HUES6 (cell line): ENCODE results near the gene AMBP.

Source experiments
- H3K27ac ChIP-seq: 2 replicates; pipeline ENCODE4 v1.7.0; 2013; ENCODE audit warnings: low read depth, mild to moderate bottlenecking, low read length, inconsistent platforms
- H3K27me3 ChIP-seq: 2 replicates; pipeline ENCODE4 v1.6.1; 2013; ENCODE audit warnings: low read length; ENCODE audit not compliant: control insufficient read depth, insufficient read depth
- H3K36me3 ChIP-seq: 2 replicates; pipeline ENCODE4 v1.6.1; 2013; ENCODE audit warnings: low read length; ENCODE audit not compliant: control insufficient read depth, insufficient read depth
- H3K4me1 ChIP-seq: 2 replicates; pipeline ENCODE4 v1.6.1; 2013; ENCODE audit warnings: low read length; ENCODE audit not compliant: control insufficient read depth, insufficient read depth
- H3K4me3 ChIP-seq: 2 replicates; pipeline ENCODE4 v1.5.1; 2013; ENCODE audit warnings: low read depth, low read length
- H3K9ac ChIP-seq: one replicate; pipeline ENCODE4 v1.6.1; 2013; ENCODE audit warnings: mild to moderate bottlenecking, low read length
- H3K9me3 ChIP-seq: 2 replicates; pipeline ENCODE4 v1.6.1; 2013; ENCODE audit warnings: low read depth, low read length; ENCODE audit not compliant: control insufficient read depth, insufficient read depth

The AMBP gene

GRCh38 chr9:114027159-114027862, 50.8 kb downstream of the AMBP start:
- Histone ChIP-seq H3K9me3 (peaks cover 3% of the 10 kb centered on the region; the same call in 1 of the 2 replicates), H3K9ac (no peak overlapping the region), H3K4me1 (no peaks in the 10 kb centered on the region), H3K27me3 (no peaks in the 10 kb centered on the region), H3K4me3 (no peak overlapping the region), H3K27ac (no peak overlapping the region), H3K36me3 (peaks cover 22% of the 10 kb centered on the region)

GRCh38 chr9:114026335-114026734, 51.8 kb downstream of the AMBP start:
- no peak overlapping the region for H3K4me3 ChIP-seq
- H3K27ac ChIP-seq, result no peak overlapping the region
- peaks cover 16% of the 10 kb centered on the region for H3K36me3 ChIP-seq
- H3K4me1 ChIP-seq, result no peaks in the 10 kb centered on the region
- H3K9ac ChIP-seq, result no peak overlapping the region
- H3K9me3 ChIP-seq, result peaks cover 3% of the 10 kb centered on the region; the same call in 1 of the 2 replicates
- no peaks in the 10 kb centered on the region for H3K27me3 ChIP-seq

DNA sequence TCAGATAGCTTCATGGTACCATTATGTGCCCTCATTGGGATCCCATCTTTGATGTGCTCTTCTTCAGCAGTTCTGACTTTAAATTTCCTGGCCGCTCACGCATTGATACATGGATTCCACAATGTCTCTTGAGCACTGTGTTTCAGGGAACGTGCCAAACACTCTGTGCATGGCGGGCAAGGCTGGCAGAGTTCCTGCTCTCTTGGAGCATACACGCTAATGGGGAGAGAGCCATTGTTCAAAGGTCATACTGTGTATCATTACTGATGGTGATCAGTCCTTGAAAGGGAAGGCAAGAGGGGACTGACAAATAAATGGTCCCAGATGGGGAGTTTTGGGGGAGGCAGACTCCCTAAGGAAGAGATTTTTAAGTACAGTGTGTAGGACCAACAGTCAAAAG, 52.3 kb downstream of the AMBP start:
- Histone ChIP-seq H3K4me3 (no peak overlapping the region), H3K9me3 (peaks cover 3% of the 10 kb centered on the region; the same call in 1 of the 2 replicates), H3K36me3 (peaks cover 15% of the 10 kb centered on the region), H3K27me3 (no peaks in the 10 kb centered on the region), H3K9ac (no peak overlapping the region), H3K4me1 (no peaks in the 10 kb centered on the region), H3K27ac (no peak overlapping the region)

- no peaks in the 10 kb centered on the region for H3K27me3 ChIP-seq
- H3K36me3 ChIP-seq, result peaks cover 13% of the 10 kb centered on the region
- H3K27ac ChIP-seq, result no peak overlapping the region
- no peaks in the 10 kb centered on the region for H3K4me1 ChIP-seq
- no peak overlapping the region for H3K9ac ChIP-seq
- H3K9me3 ChIP-seq, result peaks cover 3% of the 10 kb centered on the region; the same call in 1 of the 2 replicates
- H3K4me3 ChIP-seq, result no peak overlapping the region
Observed at GRCh38 chr9:114025196-114025753, 52.8 kb downstream of the AMBP start.

DNA sequence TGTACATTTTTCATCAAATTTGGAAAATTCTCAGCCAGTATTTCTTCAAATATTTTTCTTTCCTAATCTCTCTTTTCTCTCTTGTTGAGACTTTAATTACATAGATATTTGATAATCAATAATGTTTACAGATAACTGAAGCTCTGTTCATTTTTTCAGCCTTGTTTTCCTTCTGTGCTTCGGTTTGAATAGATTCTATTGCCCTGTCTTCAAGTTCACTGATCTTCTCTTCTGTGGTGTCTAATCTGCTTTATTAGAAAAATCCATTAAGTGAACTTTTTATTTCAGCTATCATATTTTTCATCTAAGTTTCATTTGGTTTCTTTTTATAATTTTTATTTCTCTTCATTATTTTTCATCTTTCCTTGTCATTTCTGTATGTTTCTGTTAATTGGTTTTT, 54.1 kb downstream of the AMBP start:
- no peaks in the 10 kb centered on the region for H3K27me3 ChIP-seq
- 0 out of 2 replicates have a peak, but pooled peaks cover 3% of the 10 kb centered on the region for H3K36me3 ChIP-seq

GRCh38 chr9:114021578-114021977, 56.5 kb downstream of the AMBP start:
- H3K36me3 ChIP-seq, result peaks cover 19% of the 10 kb centered on the region
- no peak overlapping the region for H3K4me3 ChIP-seq
- no peaks in the 10 kb centered on the region for H3K4me1 ChIP-seq
- H3K9ac ChIP-seq, result no peak overlapping the region
- no peaks in the 10 kb centered on the region for H3K27me3 ChIP-seq
- H3K9me3 ChIP-seq, result peaks cover 3% of the 10 kb centered on the region; the same call in 1 of the 2 replicates
- no peak overlapping the region for H3K27ac ChIP-seq

More for the DNA sequence above, 54.1 kb downstream of the AMBP start:
- Histone ChIP-seq H3K9ac (no peak overlapping the region), H3K9me3 (peaks cover 3% of the 10 kb centered on the region; the same call in 1 of the 2 replicates), H3K4me3 (no peak overlapping the region), H3K27ac (no peak overlapping the region), H3K4me1 (no peaks in the 10 kb centered on the region)

GRCh38 chr9:114017741-114018715, 60.1 kb downstream of the AMBP start:
- Histone ChIP-seq H3K27ac (no peak overlapping the region), H3K4me1 (no peaks in the 10 kb centered on the region), H3K9ac (no peak overlapping the region), H3K27me3 (no peaks in the 10 kb centered on the region), H3K4me3 (no peak overlapping the region), H3K9me3 (peaks cover 3% of the 10 kb centered on the region; the same call in 1 of the 2 replicates), H3K36me3 (peaks cover 19% of the 10 kb centered on the region)

DNA sequence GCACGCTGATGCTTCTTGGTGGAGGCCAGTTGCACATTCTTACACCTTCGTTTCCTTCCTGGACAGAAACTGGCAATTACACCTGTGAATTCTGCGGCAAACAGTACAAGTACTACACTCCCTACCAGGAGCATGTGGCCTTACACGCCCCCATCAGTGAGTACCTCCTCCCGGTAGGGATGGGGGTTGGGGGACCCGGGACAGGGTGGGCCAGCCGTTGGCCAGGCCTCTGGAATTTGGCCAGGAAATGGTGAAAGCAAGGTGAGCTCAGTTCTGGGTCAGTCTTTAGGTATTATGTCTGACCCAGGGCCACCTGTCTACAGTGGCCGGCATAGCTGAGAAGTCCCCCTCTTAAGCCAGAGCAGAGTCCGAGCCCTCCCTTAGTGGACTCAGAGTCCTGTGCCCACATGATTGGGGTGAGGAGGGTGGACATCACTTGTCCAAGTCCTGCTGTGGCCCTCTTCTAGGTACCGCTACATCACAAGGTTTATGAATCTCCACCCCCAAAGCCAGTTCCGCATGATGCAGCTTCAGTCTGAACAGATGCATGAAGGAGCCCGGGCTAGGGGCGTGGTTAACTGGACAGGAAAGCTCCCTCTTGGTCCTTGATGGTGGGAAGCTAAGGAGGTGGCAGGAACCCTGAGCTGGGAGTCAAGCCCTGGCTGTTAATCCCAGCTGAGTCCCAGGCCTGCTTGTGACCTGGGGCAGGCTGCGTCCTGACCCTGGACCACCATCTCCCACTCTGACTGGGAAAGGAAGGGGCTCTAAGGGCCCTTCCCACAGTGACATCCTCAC, 61.3 kb downstream of the AMBP start:
- no peak overlapping the region for H3K4me3 ChIP-seq
- no peaks in the 10 kb centered on the region for H3K4me1 ChIP-seq
- H3K9me3 ChIP-seq, result no peaks in the 10 kb centered on the region
- H3K36me3 ChIP-seq, result peaks cover 28% of the 10 kb centered on the region
- no peak overlapping the region for H3K27ac ChIP-seq
- H3K9ac ChIP-seq, result no peak overlapping the region
- no peaks in the 10 kb centered on the region for H3K27me3 ChIP-seq

DNA sequence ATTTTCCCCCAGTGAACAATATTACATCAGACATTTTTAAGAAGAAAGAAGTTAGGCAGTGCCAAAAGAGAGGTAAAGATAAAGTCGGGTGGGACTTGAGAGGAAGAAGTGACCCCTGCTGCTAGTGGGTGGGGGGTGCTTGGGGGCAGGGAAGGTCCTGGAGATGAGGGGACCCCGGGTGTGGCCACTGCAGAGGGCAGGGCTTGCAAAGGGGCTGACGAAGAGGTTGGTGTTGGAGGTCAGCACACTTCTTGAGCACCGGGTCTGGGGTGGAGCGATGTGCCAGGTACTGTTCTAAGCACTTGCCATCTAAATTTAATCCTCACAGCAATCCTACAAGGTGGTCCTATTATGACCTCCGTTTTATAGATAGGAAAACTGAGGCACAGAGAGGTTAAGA, 62.0 kb downstream of the AMBP start:
- H3K4me3 ChIP-seq, result no peak overlapping the region
- H3K27me3 ChIP-seq, result no peaks in the 10 kb centered on the region
- no peak overlapping the region for H3K9ac ChIP-seq
- H3K36me3 ChIP-seq, result peaks cover 32% of the 10 kb centered on the region
- H3K9me3 ChIP-seq, result no peaks in the 10 kb centered on the region
- no peak overlapping the region for H3K27ac ChIP-seq
- no peaks in the 10 kb centered on the region; the same call in 1 of the 2 replicates for H3K4me1 ChIP-seq

- Histone ChIP-seq H3K9me3 (no peaks in the 10 kb centered on the region), H3K36me3 (peaks cover 35% of the 10 kb centered on the region)
Observed at GRCh38 chr9:114015607-114016006, 62.5 kb downstream of the AMBP start.

More at GRCh38 chr9:114015607-114016006, 62.5 kb downstream of the AMBP start:
- Histone ChIP-seq H3K4me3 (no peak overlapping the region), H3K4me1 (no peaks in the 10 kb centered on the region; the same call in 1 of the 2 replicates), H3K27ac (no peak overlapping the region), H3K9ac (no peak overlapping the region), H3K27me3 (no peaks in the 10 kb centered on the region)
